H1 (cell line): Measurements from ENCODE around the gene TMPRSS2. TPM values are rescaled to one million over a fixed set of nuclear protein-coding genes. Genes with fewer than 3 reads are reported as not detected.

Experiments used
- CTCF ChIA-PET: fragments of 300-600 bp; sonication (Branson Sonifier 250); formaldehyde crosslinking; loops from one replicate; lab custom pipeline; 2021; ENCODE audit not compliant: partially characterized antibody; lab: Charles Lee
- POLR2A ChIA-PET: fragments of 300-600 bp; sonication (Branson Sonifier 250); formaldehyde crosslinking; loops from one replicate; lab custom pipeline; 2021; ENCODE audit warnings: inconsistent platforms; ENCODE audit not compliant: partially characterized antibody; lab: Charles Lee
- DNase-seq, 2 experiments: peaks; one replicate each; pipeline versions ENCODE4 v3.0.0 to v3.0.0-alpha.2; 2010 to 2022; ENCODE audit warnings: low spot score in 2 of 2, low read depth in 1 of 2, mixed read lengths in 1 of 2
- FAIRE-seq: peaks from 2 replicates; lab custom pipeline; 2011; peaks lifted over from hg19 to GRCh38; lab: Jason Lieb, UNC
- H2AFZ ChIP-seq: 2 replicates; pipeline ENCODE4 v1.8.1; 2012; ENCODE audit warnings: low read length, inconsistent platforms
- H2AK5ac ChIP-seq: 2 replicates; pipeline ENCODE4 v1.6.1; 2013; ENCODE audit warnings: low read depth, low read length
- H2BK120ac ChIP-seq: replicated peaks from 2 replicates; pipeline ENCODE3; 2013; ENCODE audit warnings: low read depth, low read length, inconsistent platforms
- H2BK12ac ChIP-seq: 2 replicates; pipeline ENCODE4 v1.6.1; 2013; ENCODE audit warnings: low read depth, low read length
- H2BK15ac ChIP-seq: 2 replicates; pipeline ENCODE4 v1.6.1; 2013; ENCODE audit warnings: low read length
- H2BK20ac ChIP-seq: 2 replicates; pipeline ENCODE4 v1.6.1; 2013; ENCODE audit warnings: low read length
- H2BK5ac ChIP-seq: 2 replicates; pipeline ENCODE4 v1.6.1; 2013; ENCODE audit warnings: low read depth, low read length
- H3K14ac ChIP-seq: 2 replicates; pipeline ENCODE4 v1.6.1; 2013; ENCODE audit warnings: inconsistent platforms; ENCODE audit not compliant: insufficient read length
- H3K18ac ChIP-seq: 2 replicates; pipeline ENCODE4 v1.6.1; 2013; ENCODE audit warnings: low read length; ENCODE audit errors: extremely low read depth
- H3K23ac ChIP-seq: 2 replicates; pipeline ENCODE4 v1.6.1; 2013; ENCODE audit warnings: inconsistent platforms; ENCODE audit not compliant: insufficient read length
- H3K23me2 ChIP-seq: 2 replicates; pipeline ENCODE4 v1.6.1; 2013; ENCODE audit warnings: low read depth, low read length
- H3K27ac ChIP-seq: 2 replicates; pipeline ENCODE4 v1.6.1; 2011; ENCODE audit warnings: low read depth, low read length, inconsistent platforms
- H3K27me3 ChIP-seq, 4 experiments: replicated peaks in 1 of 4; 1 replicate in 1 of 4; 2 replicates in 3 of 4; pipeline versions ENCODE4 v1.6.1 to v1.8.1; 2011 to 2013; ENCODE audit warnings: low read length in 3 of 4, mild to moderate bottlenecking in 3 of 4, inconsistent platforms in 2 of 4, mixed read lengths in 2 of 4, moderate library complexity in 1 of 4; ENCODE audit not compliant: control insufficient read depth in 3 of 4, insufficient read depth in 3 of 4; ENCODE audit errors: extremely low read depth in 1 of 4
- H3K36me3 ChIP-seq, 4 experiments: 2 replicates each; pipeline versions ENCODE4 v1.6.1 to v1.8.1; 2011 to 2013; ENCODE audit warnings: mild to moderate bottlenecking in 4 of 4, low read length in 3 of 4, moderate library complexity in 2 of 4, control low read depth in 1 of 4, inconsistent platforms in 1 of 4; ENCODE audit not compliant: insufficient read depth in 4 of 4, control insufficient read depth in 2 of 4
- H3K4ac ChIP-seq: replicated peaks from 2 replicates; pipeline ENCODE3; 2013; ENCODE audit warnings: low read length, low read depth, mixed read lengths, inconsistent platforms; ENCODE audit not compliant: insufficient read length
- H3K4me1 ChIP-seq, 4 experiments: replicated peaks in 1 of 4; 1 replicate in 1 of 4; 2 replicates in 3 of 4; pipeline versions ENCODE4 v1.6.1 to v1.8.1; 2011 to 2013; ENCODE audit warnings: low read length in 3 of 4, inconsistent platforms in 2 of 4, mixed read lengths in 1 of 4; ENCODE audit not compliant: insufficient read depth in 4 of 4, control insufficient read depth in 3 of 4
- H3K4me2 ChIP-seq, 2 experiments: 2 replicates each; pipeline versions ENCODE4 v1.6.1 to v1.8.1; 2011 to 2013; ENCODE audit warnings: low read depth in 2 of 2, low read length in 2 of 2, control low read depth in 1 of 2, inconsistent platforms in 1 of 2, mild to moderate bottlenecking in 1 of 2; ENCODE audit not compliant: insufficient read depth in 1 of 2
- H3K4me3 ChIP-seq, 4 experiments: fragments of 200-600, 300-600 bp in 1 of 4; sonication (generic), shearing (Covaris generic), sonication (Bioruptor Twin) in 1 of 4; 2 replicates each; pipeline versions ENCODE4 v1.5.1 to v1.8.1; 2011 to 2016; ENCODE audit warnings: low read length in 4 of 4, low read depth in 3 of 4, control low read depth in 2 of 4, inconsistent platforms in 2 of 4, mild to moderate bottlenecking in 2 of 4, mixed read lengths in 1 of 4, moderate library complexity in 1 of 4; ENCODE audit not compliant: insufficient read depth in 2 of 4; ENCODE audit errors: extremely low read depth in 1 of 4
- H3K56ac ChIP-seq: replicated peaks from 2 replicates; pipeline ENCODE3; 2013; ENCODE audit warnings: low read depth, mild to moderate bottlenecking, mixed read lengths, low read length, inconsistent platforms; ENCODE audit not compliant: insufficient read length
- H3K79me1 ChIP-seq: 2 replicates; pipeline ENCODE4 v1.6.1; 2013; ENCODE audit warnings: low read depth, low read length, control low read depth
- H3K79me2 ChIP-seq, 2 experiments: 2 replicates each; pipeline versions ENCODE4 v1.6.1 to v1.8.1; 2012 to 2013; ENCODE audit warnings: low read length in 2 of 2, mild to moderate bottlenecking in 2 of 2, inconsistent platforms in 1 of 2; ENCODE audit not compliant: insufficient read depth in 2 of 2, control insufficient read depth in 1 of 2
- H3K9ac ChIP-seq, 4 experiments: replicated peaks in 1 of 4; 1 replicate in 1 of 4; 2 replicates in 3 of 4; pipeline versions ENCODE4 v1.6.1 to v1.8.1; 2011 to 2013; ENCODE audit warnings: low read depth in 3 of 4, low read length in 3 of 4, control low read depth in 2 of 4, mild to moderate bottlenecking in 2 of 4, moderate library complexity in 2 of 4, inconsistent platforms in 1 of 4; ENCODE audit errors: extremely low read depth in 1 of 4
- H3K9me3 ChIP-seq, 2 experiments: 2 replicates each; pipeline versions ENCODE4 v1.6.1 to v1.8.1; 2012 to 2013; ENCODE audit warnings: mild to moderate bottlenecking in 2 of 2, moderate library complexity in 2 of 2, control low read depth in 1 of 2, inconsistent platforms in 1 of 2, low read depth in 1 of 2, low read length in 1 of 2, mixed read lengths in 1 of 2; ENCODE audit not compliant: insufficient read depth in 2 of 2
- H4K20me1 ChIP-seq, 2 experiments: replicated peaks in 1 of 2; 2 replicates each; pipeline versions ENCODE3 to v1.8.1; 2011 to 2013; ENCODE audit warnings: inconsistent platforms in 2 of 2, low read length in 2 of 2, mild to moderate bottlenecking in 1 of 2; ENCODE audit not compliant: insufficient read depth in 2 of 2, control insufficient read depth in 1 of 2
- H4K5ac ChIP-seq: 2 replicates; pipeline ENCODE4 v1.6.1; 2013; ENCODE audit warnings: low read length, low read depth, mixed read lengths, inconsistent platforms; ENCODE audit not compliant: insufficient read length
- H4K8ac ChIP-seq: 2 replicates; pipeline ENCODE4 v1.8.0; 2013; ENCODE audit warnings: mild to moderate bottlenecking, moderate library complexity, low read length, inconsistent platforms; ENCODE audit not compliant: insufficient read depth; ENCODE audit errors: extremely low read depth
- H4K91ac ChIP-seq: replicated peaks from 2 replicates; pipeline ENCODE3; 2013; ENCODE audit warnings: low read length, mixed read lengths, inconsistent platforms; ENCODE audit not compliant: insufficient read length
- CTBP2 ChIP-seq: IDR thresholded peaks from 2 replicates; pipeline ENCODE4 v1.7.0; 2011; ENCODE audit warnings: borderline replicate concordance, mild to moderate bottlenecking, moderate library complexity, mixed read lengths, low read length; ENCODE audit not compliant: insufficient read depth, insufficient read length
- GABPA ChIP-seq: IDR thresholded peaks from 2 replicates; pipeline ENCODE4 v1.6.1; 2011; ENCODE audit warnings: mild to moderate bottlenecking, low read length, moderate library complexity, borderline replicate concordance; ENCODE audit not compliant: insufficient read depth
- JUN ChIP-seq: IDR thresholded peaks from 2 replicates; pipeline ENCODE4 v1.6.1; 2011; ENCODE audit warnings: low read depth, mild to moderate bottlenecking, improper control_type of control experiment, low read length
- NANOG ChIP-seq: IDR thresholded peaks from 2 replicates; pipeline ENCODE4 v1.6.1; 2011; ENCODE audit warnings: low read length, low read depth, mild to moderate bottlenecking, inconsistent platforms; ENCODE audit not compliant: insufficient read depth, poor library complexity, severe bottlenecking
- POLR2A ChIP-seq, 2 experiments: IDR thresholded peaks; 1 replicate in 1 of 2; 2 replicates in 1 of 2; pipeline ENCODE4 v1.6.1; 2011; ENCODE audit warnings: low read depth in 2 of 2, low read length in 2 of 2, mild to moderate bottlenecking in 2 of 2; ENCODE audit errors: control extremely low read depth in 1 of 2
- TAF7 ChIP-seq: optimal IDR thresholded peaks from 2 replicates; pipeline ENCODE3; 2011; ENCODE audit warnings: low read depth, mild to moderate bottlenecking, inconsistent platforms, low read length, moderate library complexity, borderline replicate concordance
- WGBS, 2 experiments: shearing (Covaris generic) in 1 of 2; methylation state at CpG; one replicate each; pipeline versions ENCODE4 v1.1.6 to v1.1.7; 2013 to 2015; ENCODE audit warnings: low lambda C conversion rate in 2 of 2, mixed read lengths in 2 of 2, inconsistent platforms in 1 of 2, low coverage in 1 of 2, missing lambda C conversion rate in 1 of 2; ENCODE audit not compliant: insufficient replicate concordance in 2 of 2, insufficient coverage in 1 of 2, insufficient read length in 1 of 2; ENCODE audit errors: extremely low coverage in 1 of 2, missing lambda C conversion rate in 1 of 2; 5-methylcytosine and 5-hydroxymethylcytosine counted together
- polyA plus RNA-seq, 7 experiments: library from polyadenylated mRNA; depleted of rRNA in 3 of 7; stranded (reverse) in 5 of 7; unstranded in 2 of 7; fragments of >200 nt in 5 of 7; fragments of 200-250 nt in 2 of 7; gene quantifications; 1 replicate in 5 of 7; 2 replicates in 1 of 7; 4 replicates in 1 of 7; pipeline versions ENCODE4 v1.2.1 to v1.2.3, GENCODE V29; 2011 to 2013; ENCODE audit warnings: missing spikeins in 2 of 7, mixed read lengths in 2 of 7
- total RNA-seq: library from RNA; stranded (reverse); fragmentation: NEBNext Ultra II Directional; extraction: Animal tissue kit (Norgen Biotek cat#: 25700); gene quantifications from 2 replicates; pipeline ENCODE4 v1.2.1, GENCODE V29; 2021
- TF ChIP-seq, protein P1 (sequence below): IDR thresholded peaks from 2 replicates; pipeline ENCODE4 v1.6.1; 2011; ENCODE audit warnings: low read depth, mild to moderate bottlenecking, low read length; ENCODE audit not compliant: insufficient read depth

The TMPRSS2 gene
- total and polyA plus RNA-seq, 2 of the 8 experiments (the other 6 are each of a cell fraction or from before 2014, with no cell fraction given): 9.2 to 11.0 TPM

DNA sequence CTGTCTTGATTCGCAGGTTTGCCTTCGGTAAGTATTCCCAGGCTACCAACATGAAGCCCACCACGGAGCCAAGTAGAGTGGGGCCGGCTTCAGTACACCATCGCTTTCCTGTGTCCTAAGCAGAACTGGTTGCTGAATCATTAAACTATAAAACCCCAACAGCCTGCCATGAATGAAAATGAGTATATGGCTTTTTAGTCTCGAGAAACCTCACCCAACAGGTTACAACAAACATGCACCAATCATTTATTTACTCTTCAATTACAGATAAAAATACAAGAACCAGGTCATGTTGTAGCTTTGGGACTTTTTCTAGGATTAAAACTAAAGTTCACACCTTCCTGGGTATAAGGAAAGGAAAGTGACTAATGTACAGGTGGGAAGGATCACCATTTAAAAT, 7.6 kb downstream of the TMPRSS2 start:
- 89% methylated on average over 6 of the region's 6 CpGs; no CpG with 5 or more reads in 1 of the 2 experiments for WGBS, 2 experiments
- H4K91ac ChIP-seq: no peak overlapping the region
- H2AFZ ChIP-seq: no peak overlapping the region
- H3K27ac ChIP-seq: no peak overlapping the region
- H3K4me3 ChIP-seq: no peak overlapping the region
- H3K9me3 ChIP-seq: no peaks in the 10 kb centered on the region
- no peak overlapping the region for H2AK5ac ChIP-seq
- FAIRE-seq (no peak), DNase-seq (no peak)
- H4K5ac ChIP-seq: no peak overlapping the region
- ChIA-PET POLR2A (no interaction called here), CTCF (no interaction called here)
- H3K4me2 ChIP-seq: no peak overlapping the region
- no peak overlapping the region for H3K9ac ChIP-seq
- no peaks in the 10 kb centered on the region for H4K20me1 ChIP-seq
- no peak overlapping the region for H3K14ac ChIP-seq
- H3K23me2 ChIP-seq: no peaks in the 10 kb centered on the region
- no peak overlapping the region for H3K18ac ChIP-seq
- H2BK12ac ChIP-seq: no peak overlapping the region
- no peak overlapping the region for H3K4ac ChIP-seq
- H3K36me3 ChIP-seq: no peaks in the 10 kb centered on the region
- no peak overlapping the region for H3K56ac ChIP-seq
- no peak overlapping the region for H4K8ac ChIP-seq
- H3K79me2 ChIP-seq: 0 out of 4 replicates have a peak, but pooled peaks cover 0 to 4% of the 10 kb centered on the region in 2 experiments
- H2BK120ac ChIP-seq: no peak overlapping the region
- no peak overlapping the region for H3K23ac ChIP-seq
- H3K79me1 ChIP-seq: peaks cover 5% of the 10 kb centered on the region; the same call in 1 of the 2 replicates
- peaks cover 0 to 4% (median 3%) of the 10 kb centered on the region in 4 experiments; a peak in 5 of 7 replicates for H3K27me3 ChIP-seq
- H3K4me1 ChIP-seq: no peaks in the 10 kb centered on the region; a peak in 1 of 7 replicates
- H2BK5ac ChIP-seq: no peak overlapping the region
- H2BK15ac ChIP-seq: no peak overlapping the region
- H2BK20ac ChIP-seq: no peak overlapping the region
- no peak for TF ChIP-seq TAF7
- TF ChIP-seq GABPA: no peak
- TF ChIP-seq, protein P1, sequence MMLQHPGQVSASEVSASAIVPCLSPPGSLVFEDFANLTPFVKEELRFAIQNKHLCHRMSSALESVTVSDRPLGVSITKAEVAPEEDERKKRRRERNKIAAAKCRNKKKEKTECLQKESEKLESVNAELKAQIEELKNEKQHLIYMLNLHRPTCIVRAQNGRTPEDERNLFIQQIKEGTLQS: no peak
- no peak for TF ChIP-seq JUN
- no peak for TF ChIP-seq POLR2A (IDR thresholded peaks at IDR 0.05; ENCODE audit: control extremely low read depth in 1 of 2, low read depth in 2 of 2, low read length in 2 of 2)
- TF ChIP-seq NANOG: no peak
- TF ChIP-seq CTBP2: no peak
